Prostate gland (tissue), 2 donors: ENCODE measurements around the gene TESK2. TPM values are rescaled to one million over a fixed set of nuclear protein-coding genes. Genes with fewer than 3 reads are reported as not detected.

Experiments used
- DNase-seq: peaks from one replicate; pipeline ENCODE4 v3.0.0-alpha.2; 2019; ENCODE audit warnings: low spot score
- H3K27ac ChIP-seq, 2 donors: fragments of 200-600 bp; sonication (generic); 2 replicates each; pipeline ENCODE4 v1.5.1; 2017 to 2019
- H3K27me3 ChIP-seq: fragments of 200-600 bp; sonication (generic); replicated peaks from 2 replicates; pipeline ENCODE4 v1.5.1; 2019; ENCODE audit not compliant: insufficient read depth
- H3K36me3 ChIP-seq, 2 donors: fragments of 200-600 bp; sonication (generic); 1 replicate in 1 of 2; 2 replicates in 1 of 2; pipeline versions ENCODE4 v1.5.1 to v1.8.1; 2017 to 2019
- H3K4me1 ChIP-seq: fragments of 200-600 bp; sonication (generic); replicated peaks from 2 replicates; pipeline ENCODE4 v1.5.1; 2019
- H3K4me3 ChIP-seq, 2 donors: fragments of 200-600 bp; sonication (generic); 2 replicates each; pipeline ENCODE4 v1.5.1; 2017 to 2019
- H3K9me3 ChIP-seq: fragments of 200-600 bp; sonication (generic); 2 replicates; pipeline ENCODE4 v1.5.1; 2017
- POLR2A ChIP-seq: fragments of 450-650 bp; IDR thresholded peaks from one replicate; pipeline ENCODE4 v1.6.1; 2016; ENCODE audit warnings: antibody characterized with exemption, mild to moderate bottlenecking
- POLR2AphosphoS5 ChIP-seq: sonication (generic); formaldehyde crosslinking; IDR thresholded peaks from one replicate; pipeline ENCODE4 v1.6.1; 2017; ENCODE audit warnings: antibody characterized with exemption
- WGBS: methylation state at CpG from one replicate; pipeline ENCODE4 v1.1.5; 2018; 5-methylcytosine and 5-hydroxymethylcytosine counted together
- intact Hi-C: fragments of 100-400 bp; cut with DNase I; formaldehyde crosslinking; loops from one replicate; pipeline ENCODE4 v1.14.2; 2022
- total RNA-seq, 2 donors: library from RNA; depleted of rRNA; stranded (reverse); fragments of >200 nt; gene quantifications; one replicate each; pipeline ENCODE4 v1.1.0, GENCODE V29; 2016
- TF ChIP-seq, protein P1 (sequence below), 4 experiments: fragments of 200-600 bp in 2 of 4; fragments of 450-650 bp in 2 of 4; sonication (generic) in 2 of 4; IDR thresholded peaks; 1 replicate in 3 of 4; 2 replicates in 1 of 4; pipeline ENCODE4 v1.5.1; 2016 to 2019; ENCODE audit warnings: antibody characterized with exemption in 4 of 4, mild to moderate bottlenecking in 2 of 4, moderate library complexity in 2 of 4

TESK2 gene
- total RNA-seq, 2 donors from 2014 or later = 21.4 to 26.4 TPM

DNA sequence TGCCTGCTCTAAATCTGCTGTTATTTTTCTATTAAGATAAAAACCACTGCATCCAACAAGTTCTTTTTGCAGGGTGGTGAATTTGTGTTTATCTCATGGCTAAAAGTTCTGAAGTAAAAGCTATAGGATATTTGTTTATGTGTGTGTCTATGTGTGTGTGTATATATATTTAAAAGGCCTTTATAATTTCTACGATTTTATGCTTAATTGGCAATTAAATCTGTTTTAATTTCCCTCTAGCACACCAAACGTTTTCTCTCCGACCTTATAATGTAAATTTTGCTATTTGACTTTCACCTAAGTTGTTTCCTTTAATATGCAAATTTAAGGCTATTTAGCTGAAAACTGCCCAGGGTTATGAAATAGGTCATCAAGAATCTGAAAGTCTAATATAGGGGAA, 184.1 kb downstream of the TESK2 start:
- WGBS = 78% methylated on average over 3 of the region's 3 CpGs
- H3K27me3 ChIP-seq = no peaks in the 10 kb centered on the region
- no peak for DNase-seq
- no peaks in the 10 kb centered on the region for H3K4me1 ChIP-seq
- H3K4me3 ChIP-seq = no peak overlapping the region
- TF ChIP-seq POLR2A = no peak
- TF ChIP-seq, protein P1, sequence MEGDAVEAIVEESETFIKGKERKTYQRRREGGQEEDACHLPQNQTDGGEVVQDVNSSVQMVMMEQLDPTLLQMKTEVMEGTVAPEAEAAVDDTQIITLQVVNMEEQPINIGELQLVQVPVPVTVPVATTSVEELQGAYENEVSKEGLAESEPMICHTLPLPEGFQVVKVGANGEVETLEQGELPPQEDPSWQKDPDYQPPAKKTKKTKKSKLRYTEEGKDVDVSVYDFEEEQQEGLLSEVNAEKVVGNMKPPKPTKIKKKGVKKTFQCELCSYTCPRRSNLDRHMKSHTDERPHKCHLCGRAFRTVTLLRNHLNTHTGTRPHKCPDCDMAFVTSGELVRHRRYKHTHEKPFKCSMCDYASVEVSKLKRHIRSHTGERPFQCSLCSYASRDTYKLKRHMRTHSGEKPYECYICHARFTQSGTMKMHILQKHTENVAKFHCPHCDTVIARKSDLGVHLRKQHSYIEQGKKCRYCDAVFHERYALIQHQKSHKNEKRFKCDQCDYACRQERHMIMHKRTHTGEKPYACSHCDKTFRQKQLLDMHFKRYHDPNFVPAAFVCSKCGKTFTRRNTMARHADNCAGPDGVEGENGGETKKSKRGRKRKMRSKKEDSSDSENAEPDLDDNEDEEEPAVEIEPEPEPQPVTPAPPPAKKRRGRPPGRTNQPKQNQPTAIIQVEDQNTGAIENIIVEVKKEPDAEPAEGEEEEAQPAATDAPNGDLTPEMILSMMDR (IDR thresholded peaks at IDR 0.05) = no peak
- no peak for TF ChIP-seq POLR2AphosphoS5
- no peaks in the 10 kb centered on the region for H3K9me3 ChIP-seq
- intact Hi-C loops = loop anchor here (10.0 kb wide), 3 partner anchors 482 to 572 kb away; partner anchors contain the start of genes KIF2C, RNU5D-1 and RPS8
- no peak overlapping the region for H3K27ac ChIP-seq
- H3K36me3 ChIP-seq = no peaks in the 10 kb centered on the region

DNA sequence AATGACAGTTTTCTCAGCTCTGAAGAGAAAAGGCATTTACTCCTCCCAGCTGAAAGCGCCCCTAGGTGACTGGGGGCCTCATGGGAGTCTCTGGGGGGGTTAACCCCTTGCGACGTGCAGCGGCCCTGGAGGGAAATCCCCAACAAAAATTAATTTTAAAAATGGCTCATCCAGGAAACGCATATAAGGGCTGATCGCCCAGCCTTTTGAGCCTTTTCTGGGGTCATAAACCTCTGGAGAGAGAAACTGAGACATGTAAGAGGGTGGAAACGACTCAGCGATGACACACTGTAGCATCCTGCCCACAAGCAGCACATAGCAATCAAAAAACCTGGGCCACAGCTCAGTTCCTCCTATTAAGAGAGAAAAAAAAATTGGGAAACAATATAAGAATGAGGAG, 184.6 kb downstream of the TESK2 start:
- no peak for DNase-seq
- no peaks in the 10 kb centered on the region for H3K27me3 ChIP-seq
- H3K27ac ChIP-seq = no peak overlapping the region
- no peaks in the 10 kb centered on the region for H3K36me3 ChIP-seq
- H3K4me1 ChIP-seq = no peaks in the 10 kb centered on the region
- intact Hi-C loops = loop anchor here (10.0 kb wide), 3 partner anchors 482 to 572 kb away; partner anchors contain the start of genes KIF2C, RNU5D-1 and RPS8
- TF ChIP-seq POLR2A (no peak), POLR2AphosphoS5 (no peak)
- TF ChIP-seq, protein P1 (IDR thresholded peaks at IDR 0.05) = no peak
- no peaks in the 10 kb centered on the region for H3K9me3 ChIP-seq
- H3K4me3 ChIP-seq = no peak overlapping the region
- WGBS = 58% methylated on average over 8 of the region's 8 CpGs

DNA sequence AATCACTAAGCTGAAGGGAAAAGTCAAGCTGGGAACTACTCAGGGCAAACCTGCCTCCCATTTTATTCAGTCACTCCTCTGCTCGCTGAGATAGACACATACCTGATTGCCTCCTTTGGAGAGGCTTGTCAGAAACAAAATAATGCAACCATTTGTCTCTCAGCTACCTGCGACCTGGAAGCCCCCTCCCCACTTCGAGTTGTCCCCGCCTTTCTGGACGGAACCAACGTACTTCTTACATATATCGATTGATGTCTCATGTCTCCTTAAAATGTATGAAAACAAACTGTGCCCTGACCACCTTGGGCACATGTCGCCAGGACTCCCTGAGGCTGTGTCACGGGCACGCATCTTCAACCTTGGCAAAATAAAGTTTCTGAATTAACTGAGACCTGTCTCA, 185.7 kb downstream of the TESK2 start:
- H3K9me3 ChIP-seq = no peaks in the 10 kb centered on the region
- intact Hi-C loops = loop anchor here (10.0 kb wide), 3 partner anchors 480 to 570 kb away; partner anchors contain the start of genes KIF2C, RNU5D-1 and RPS8
- WGBS = 89% methylated on average over 10 of the region's 10 CpGs
- H3K27ac ChIP-seq = no peak overlapping the region
- no peak for DNase-seq
- TF ChIP-seq POLR2A (no peak), POLR2AphosphoS5 (no peak)
- TF ChIP-seq, protein P1 (IDR thresholded peaks at IDR 0.05) = no peak
- no peaks in the 10 kb centered on the region for H3K4me1 ChIP-seq
- H3K27me3 ChIP-seq = no peaks in the 10 kb centered on the region
- H3K4me3 ChIP-seq = no peak overlapping the region
- no peaks in the 10 kb centered on the region for H3K36me3 ChIP-seq

DNA sequence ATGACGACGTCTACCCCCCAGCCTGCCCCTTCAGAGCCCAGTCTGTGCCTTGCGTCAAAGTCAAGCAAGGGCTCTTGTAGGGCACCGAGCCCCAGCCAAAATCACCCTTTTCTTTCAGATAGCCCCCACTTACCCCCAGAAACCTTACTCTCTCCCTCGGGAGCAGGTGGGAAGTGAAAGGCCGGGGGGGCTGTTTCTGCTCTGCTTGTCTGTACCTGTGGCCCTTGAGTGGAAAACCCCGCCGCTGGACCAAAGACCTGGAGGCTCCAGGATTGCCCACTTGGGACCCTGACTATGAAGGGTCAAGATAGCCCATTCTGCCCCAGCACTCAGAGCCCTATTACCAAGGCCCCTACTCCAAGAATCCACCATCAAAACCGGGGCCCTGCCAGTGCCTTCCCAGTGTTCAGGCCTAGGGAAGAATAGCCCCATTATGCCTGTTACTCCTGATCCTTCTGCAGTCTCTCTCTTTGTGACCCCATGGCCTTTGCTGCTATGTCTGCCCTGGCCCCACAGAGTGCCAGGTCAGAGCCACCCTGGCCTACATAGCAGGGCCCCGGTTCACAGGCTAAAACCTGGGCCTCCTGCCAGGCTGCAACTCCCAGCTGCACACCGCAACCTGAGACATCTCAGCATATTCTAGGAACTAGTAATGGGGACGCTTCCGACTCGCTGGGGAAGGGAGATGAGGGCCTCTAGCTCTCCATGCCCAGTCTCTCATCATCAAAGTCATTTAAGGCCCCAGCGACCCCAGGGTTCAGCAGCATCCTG, 186.5 kb downstream of the TESK2 start:
- H3K27ac ChIP-seq = peak overlapping the region; percentile 86 to 90
- intact Hi-C loops = loop anchor here (5.0 to 10.0 kb wide), 4 partner anchors 188 to 570 kb away; partner anchors contain the start of genes KIF2C, RNU5D-1, RPS8 and TESK2
- peak; percentile 36 for DNase-seq
- H3K4me3 ChIP-seq = peak overlapping the region; percentile 61 to 63
- H3K27me3 ChIP-seq = no peaks in the 10 kb centered on the region
- WGBS = 36% methylated on average over 15 of the region's 15 CpGs
- TF ChIP-seq, protein P1 (IDR thresholded peaks at IDR 0.05) = no peak
- TF ChIP-seq POLR2A (no peak), POLR2AphosphoS5 (no peak)
- no peaks in the 10 kb centered on the region for H3K4me1 ChIP-seq
- no peaks in the 10 kb centered on the region for H3K36me3 ChIP-seq
- no peaks in the 10 kb centered on the region for H3K9me3 ChIP-seq
